Neural progenitor cell (in vitro differentiated cells): ENCODE results near the gene GPS1.

Experiments
- EZH2phosphoT487 ChIP-seq: fragments of 200-600 bp; sonication (generic); IDR thresholded peaks from 2 replicates; pipeline ENCODE4 v1.6.1; 2017; ENCODE audit warnings: antibody characterized with exemption
- TF ChIP-seq, protein P1 (sequence below): fragments of 200-600 bp; sonication (generic); IDR thresholded peaks from 2 replicates; pipeline ENCODE4 v1.5.1; 2017; ENCODE audit warnings: antibody characterized with exemption, mild to moderate bottlenecking

DNA sequence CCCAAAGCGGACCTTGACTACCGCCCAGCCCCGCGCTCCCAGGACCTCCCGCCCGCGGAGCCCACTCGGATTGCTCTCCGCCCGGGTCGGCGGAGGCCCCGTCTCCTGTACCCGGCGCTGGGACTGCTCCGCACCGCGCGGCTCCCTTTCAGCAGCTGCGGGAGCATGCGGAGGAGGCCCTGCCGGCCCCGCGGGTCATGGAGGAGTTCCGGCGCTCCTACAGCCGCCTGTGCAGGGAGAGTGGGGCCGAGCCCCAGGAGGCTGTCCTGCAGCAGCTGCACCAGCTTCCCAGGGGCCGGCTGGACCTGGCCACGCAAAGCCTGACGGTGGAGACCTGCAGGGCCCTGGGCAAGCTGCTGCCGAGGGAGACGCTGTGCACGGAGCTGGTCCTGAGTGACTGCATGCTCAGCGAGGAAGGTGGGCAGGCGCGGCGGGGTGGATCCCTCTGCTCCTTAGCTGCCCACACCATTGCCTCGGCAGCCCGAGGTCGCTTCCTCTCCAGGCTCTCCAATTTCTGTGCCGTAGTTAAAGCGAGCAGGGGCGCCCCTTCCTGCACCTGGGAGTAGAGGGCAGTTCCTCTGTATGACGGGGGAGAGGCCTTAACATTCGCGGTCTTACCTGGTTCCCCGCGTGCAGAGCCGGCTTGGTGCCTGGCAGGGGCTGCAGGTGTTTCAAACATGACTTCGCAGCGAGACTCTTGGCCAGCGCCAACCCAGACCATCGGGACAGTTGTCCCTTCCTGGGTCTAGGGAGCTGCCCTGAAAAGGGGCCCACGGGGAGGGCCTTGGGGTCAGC is 28.1 kb upstream of the GPS1 start:
- TF ChIP-seq, protein P1, sequence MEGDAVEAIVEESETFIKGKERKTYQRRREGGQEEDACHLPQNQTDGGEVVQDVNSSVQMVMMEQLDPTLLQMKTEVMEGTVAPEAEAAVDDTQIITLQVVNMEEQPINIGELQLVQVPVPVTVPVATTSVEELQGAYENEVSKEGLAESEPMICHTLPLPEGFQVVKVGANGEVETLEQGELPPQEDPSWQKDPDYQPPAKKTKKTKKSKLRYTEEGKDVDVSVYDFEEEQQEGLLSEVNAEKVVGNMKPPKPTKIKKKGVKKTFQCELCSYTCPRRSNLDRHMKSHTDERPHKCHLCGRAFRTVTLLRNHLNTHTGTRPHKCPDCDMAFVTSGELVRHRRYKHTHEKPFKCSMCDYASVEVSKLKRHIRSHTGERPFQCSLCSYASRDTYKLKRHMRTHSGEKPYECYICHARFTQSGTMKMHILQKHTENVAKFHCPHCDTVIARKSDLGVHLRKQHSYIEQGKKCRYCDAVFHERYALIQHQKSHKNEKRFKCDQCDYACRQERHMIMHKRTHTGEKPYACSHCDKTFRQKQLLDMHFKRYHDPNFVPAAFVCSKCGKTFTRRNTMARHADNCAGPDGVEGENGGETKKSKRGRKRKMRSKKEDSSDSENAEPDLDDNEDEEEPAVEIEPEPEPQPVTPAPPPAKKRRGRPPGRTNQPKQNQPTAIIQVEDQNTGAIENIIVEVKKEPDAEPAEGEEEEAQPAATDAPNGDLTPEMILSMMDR, result no peak
- no peak for TF ChIP-seq EZH2phosphoT487
